ENCODE data around the gene CHN2.

Gene CHN2

DNA sequence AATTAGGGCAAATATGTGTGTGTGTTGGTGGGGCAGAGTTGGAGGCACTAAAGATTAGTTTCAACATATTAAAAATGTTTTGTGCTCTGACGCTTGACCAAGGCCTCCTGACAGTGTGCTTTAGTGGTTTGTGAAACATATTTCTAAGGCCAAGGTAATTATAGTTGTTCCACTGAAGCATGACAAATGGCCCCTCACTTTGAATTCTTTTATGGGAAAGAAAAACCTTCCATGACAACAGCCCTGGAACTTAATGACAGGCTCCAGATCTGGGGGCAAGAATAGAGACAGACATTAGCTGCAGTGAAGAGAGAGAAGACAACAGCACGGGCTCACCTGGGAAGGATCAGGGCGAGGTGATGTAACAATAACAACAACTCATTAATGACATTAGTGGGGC, 155.8 kb downstream of the CHN2 start:
- Histone ChIP-seq H3K9me2 (replicated peaks; ENCODE audit: insufficient read depth, low read length) (no peaks in the 10 kb centered on the region), H3K36me3 (ENCODE audit: low read length) (no peaks in the 10 kb centered on the region), H3K4me3 (ENCODE audit: insufficient read depth, low read length, poor library complexity, severe bottlenecking) (no peak overlapping the region), H3K79me2 (ENCODE audit: insufficient read depth, low read length) (no peaks in the 10 kb centered on the region), H3K4me2 (ENCODE audit: low read depth, low read length, poor library complexity, severe bottlenecking) (no peak overlapping the region), H2AFZ (ENCODE audit: low read depth, low read length, severe bottlenecking) (no peak overlapping the region), H3K27me3 (ENCODE audit: low read length) (no peaks in the 10 kb centered on the region), H4K20me1 (ENCODE audit: low read depth, low read length) (no peaks in the 10 kb centered on the region), H3K27ac (ENCODE audit: low read depth, low read length) (no peak overlapping the region), H3F3A (ENCODE audit: insufficient read depth) (no peaks in the 10 kb centered on the region), H3K9ac (ENCODE audit: low read length) (no peak overlapping the region), H3K9me3 (ENCODE audit: insufficient read depth, low read length) (no peaks in the 10 kb centered on the region)
- TF ChIP-seq, protein P1, sequence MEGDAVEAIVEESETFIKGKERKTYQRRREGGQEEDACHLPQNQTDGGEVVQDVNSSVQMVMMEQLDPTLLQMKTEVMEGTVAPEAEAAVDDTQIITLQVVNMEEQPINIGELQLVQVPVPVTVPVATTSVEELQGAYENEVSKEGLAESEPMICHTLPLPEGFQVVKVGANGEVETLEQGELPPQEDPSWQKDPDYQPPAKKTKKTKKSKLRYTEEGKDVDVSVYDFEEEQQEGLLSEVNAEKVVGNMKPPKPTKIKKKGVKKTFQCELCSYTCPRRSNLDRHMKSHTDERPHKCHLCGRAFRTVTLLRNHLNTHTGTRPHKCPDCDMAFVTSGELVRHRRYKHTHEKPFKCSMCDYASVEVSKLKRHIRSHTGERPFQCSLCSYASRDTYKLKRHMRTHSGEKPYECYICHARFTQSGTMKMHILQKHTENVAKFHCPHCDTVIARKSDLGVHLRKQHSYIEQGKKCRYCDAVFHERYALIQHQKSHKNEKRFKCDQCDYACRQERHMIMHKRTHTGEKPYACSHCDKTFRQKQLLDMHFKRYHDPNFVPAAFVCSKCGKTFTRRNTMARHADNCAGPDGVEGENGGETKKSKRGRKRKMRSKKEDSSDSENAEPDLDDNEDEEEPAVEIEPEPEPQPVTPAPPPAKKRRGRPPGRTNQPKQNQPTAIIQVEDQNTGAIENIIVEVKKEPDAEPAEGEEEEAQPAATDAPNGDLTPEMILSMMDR (IDR thresholded peaks at IDR 0.05; ENCODE audit: insufficient read depth, low read length, poor library complexity, severe bottlenecking) = no peak
- TF ChIP-seq EZH2phosphoT487 (conservative IDR thresholded peaks at IDR 0.05; ENCODE audit: low read length) = no peak

DNA sequence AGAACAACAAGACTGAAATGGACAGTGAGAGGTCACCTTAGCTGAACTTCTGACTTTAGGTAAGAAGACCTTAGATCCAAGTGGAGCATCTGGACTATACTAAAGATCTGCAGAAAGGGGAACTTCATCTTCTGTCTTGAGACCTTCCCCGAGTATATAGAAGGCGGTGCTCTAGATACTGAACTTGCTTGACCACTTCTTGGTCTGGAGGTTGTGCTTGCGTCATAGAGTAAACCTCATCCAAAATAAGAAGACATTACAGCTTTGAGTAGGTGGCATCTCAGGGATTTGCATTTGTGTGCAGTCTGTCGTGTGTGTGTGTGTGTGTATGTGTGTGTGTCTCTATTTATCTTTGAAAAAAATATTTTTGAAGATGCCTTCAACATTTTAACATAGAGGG, 157.5 kb downstream of the CHN2 start:
- no peak overlapping the region for H3K4me2 ChIP-seq (ENCODE audit: low read depth, low read length, poor library complexity, severe bottlenecking)
- H3K9me2 ChIP-seq (replicated peaks; ENCODE audit: insufficient read depth, low read length) = no peaks in the 10 kb centered on the region
- H3F3A ChIP-seq (ENCODE audit: insufficient read depth) = no peaks in the 10 kb centered on the region

GRCh38 chr7:29353810-29354209, 159.2 kb downstream of the CHN2 start:
- Histone ChIP-seq H3K9ac (ENCODE audit: low read length) (no peak overlapping the region), H3K9me3 (ENCODE audit: insufficient read depth, low read length) (no peaks in the 10 kb centered on the region), H3K27me3 (ENCODE audit: low read length) (no peaks in the 10 kb centered on the region), H3F3A (ENCODE audit: insufficient read depth) (no peaks in the 10 kb centered on the region), H2AFZ (ENCODE audit: low read depth, low read length, severe bottlenecking) (no peak overlapping the region), H3K4me3 (ENCODE audit: insufficient read depth, low read length, poor library complexity, severe bottlenecking) (no peak overlapping the region), H3K9me2 (replicated peaks; ENCODE audit: insufficient read depth, low read length) (no peaks in the 10 kb centered on the region), H3K79me2 (ENCODE audit: insufficient read depth, low read length) (no peaks in the 10 kb centered on the region), H3K36me3 (ENCODE audit: low read length) (no peaks in the 10 kb centered on the region), H3K27ac (ENCODE audit: low read depth, low read length) (no peak overlapping the region), H4K20me1 (ENCODE audit: low read depth, low read length) (no peaks in the 10 kb centered on the region), H3K4me2 (ENCODE audit: low read depth, low read length, poor library complexity, severe bottlenecking) (no peak overlapping the region)
- TF ChIP-seq, protein P1 (IDR thresholded peaks at IDR 0.05; ENCODE audit: insufficient read depth, low read length, poor library complexity, severe bottlenecking) = no peak
- no peak for TF ChIP-seq EZH2phosphoT487 (conservative IDR thresholded peaks at IDR 0.05; ENCODE audit: low read length)

More for the DNA sequence above, 157.5 kb downstream of the CHN2 start:
- H3K9ac ChIP-seq (ENCODE audit: low read length) = no peak overlapping the region
- TF ChIP-seq EZH2phosphoT487 (conservative IDR thresholded peaks at IDR 0.05; ENCODE audit: low read length) = no peak
- TF ChIP-seq, protein P1 (IDR thresholded peaks at IDR 0.05; ENCODE audit: insufficient read depth, low read length, poor library complexity, severe bottlenecking) = no peak
- no peaks in the 10 kb centered on the region for H3K36me3 ChIP-seq (ENCODE audit: low read length)
- H3K79me2 ChIP-seq (ENCODE audit: insufficient read depth, low read length) = no peaks in the 10 kb centered on the region
- H2AFZ ChIP-seq (ENCODE audit: low read depth, low read length, severe bottlenecking) = no peak overlapping the region
- no peaks in the 10 kb centered on the region for H4K20me1 ChIP-seq (ENCODE audit: low read depth, low read length)
- H3K9me3 ChIP-seq (ENCODE audit: insufficient read depth, low read length) = no peaks in the 10 kb centered on the region
- no peak overlapping the region for H3K4me3 ChIP-seq (ENCODE audit: insufficient read depth, low read length, poor library complexity, severe bottlenecking)
- H3K27ac ChIP-seq (ENCODE audit: low read depth, low read length) = no peak overlapping the region
- H3K27me3 ChIP-seq (ENCODE audit: low read length) = no peaks in the 10 kb centered on the region
